ENCODE data around the gene MEF2D.

The MEF2D gene

GRCh38 chr1:156435545-156436140 is 64.9 kb downstream of the MEF2D start:
- Histone ChIP-seq H3K4me1 (ENCODE audit: control insufficient read depth, insufficient read depth, low read length) (peaks cover 3% of the 10 kb centered on the region; the same call in 1 of the 2 replicates), H3K9me3 (ENCODE audit: control insufficient read depth, insufficient read depth, low read depth, low read length) (no peaks in the 10 kb centered on the region), H3K27ac (ENCODE audit: extremely low read depth, low read depth, low read length) (no peak overlapping the region), H3K4me3 (ENCODE audit: low read depth, low read length) (no peak overlapping the region), H3K36me3 (ENCODE audit: control insufficient read depth in 2 of 2, insufficient read depth in 1 of 2, low read length in 2 of 2) (no peaks in the 10 kb centered on the region)
- ChIA-PET POLR2A (no interaction called here), CTCF (interaction anchor here (1.4 to 2.2 kb wide), 2 partner anchors 10 to 50 kb away, joined by 4 to 14 read pairs; no protein-coding TSS in a partner anchor)
- no peak for TF ChIP-seq ZBTB20 (tag by site-specific recombination; IDR thresholded peaks at IDR 0.05)
- TF ChIP-seq ZNF830 (tag by site-specific recombination; IDR thresholded peaks at IDR 0.05; ENCODE audit: low read depth) = no peak
- no peak for TF ChIP-seq ZNF184 (tag by site-specific recombination; IDR thresholded peaks at IDR 0.05)
- TF ChIP-seq ZFP37 (tag by site-specific recombination; IDR thresholded peaks at IDR 0.05) = no peak
- no peak for TF ChIP-seq ZBTB26 (tag by site-specific recombination; optimal IDR thresholded peaks at IDR 0.05)
- no peak for TF ChIP-seq ZNF302 (tag by site-specific recombination; IDR thresholded peaks at IDR 0.05; ENCODE audit: low read depth)
- TF ChIP-seq OSR2 (tag by site-specific recombination; IDR thresholded peaks at IDR 0.05) = no peak
- no peak for TF ChIP-seq ZXDB (tag by site-specific recombination; IDR thresholded peaks at IDR 0.05)

DNA sequence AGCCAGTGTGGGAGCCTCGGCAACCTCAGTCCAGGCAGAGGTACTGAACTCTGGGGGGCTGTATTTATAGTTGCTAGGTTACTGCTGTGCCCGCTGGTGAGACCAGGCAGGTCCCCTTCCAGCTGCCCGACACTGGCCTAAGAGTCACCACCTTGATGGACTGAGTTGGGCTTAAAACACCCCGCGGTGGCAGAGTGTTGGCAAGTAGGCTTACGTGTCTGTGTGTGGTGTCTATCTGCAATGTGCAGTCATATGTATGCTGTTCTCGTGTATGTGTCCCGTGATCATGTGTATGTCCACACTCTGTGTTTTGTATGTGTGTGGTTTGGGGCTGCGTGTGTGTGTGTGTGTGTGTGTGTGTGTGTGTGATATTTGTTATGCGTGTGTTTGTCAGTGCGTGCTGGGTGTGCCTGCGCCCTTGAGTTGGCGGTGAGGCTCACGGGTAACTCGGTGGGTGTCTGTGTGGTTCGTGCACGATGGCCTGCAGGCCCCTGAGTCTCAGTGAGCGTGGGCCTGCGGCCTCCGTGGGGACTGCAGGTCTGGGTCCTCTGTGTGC is 65.5 kb downstream of the MEF2D start:
- ChIA-PET POLR2A (no interaction called here), CTCF (interaction anchor here (0.7 to 2.1 kb wide), 4 partner anchors 10 to 115 kb away, joined by 4 to 12 read pairs (median 8); no protein-coding TSS in a partner anchor)
- peaks cover 3% of the 10 kb centered on the region; the same call in 1 of the 2 replicates for H3K4me1 ChIP-seq (ENCODE audit: control insufficient read depth, insufficient read depth, low read length)
- H3K27ac ChIP-seq (ENCODE audit: extremely low read depth, low read depth, low read length) = no peak overlapping the region
- H3K9me3 ChIP-seq (ENCODE audit: control insufficient read depth, insufficient read depth, low read depth, low read length) = no peaks in the 10 kb centered on the region
- TF ChIP-seq ZNF561 (tag by site-specific recombination; IDR thresholded peaks at IDR 0.05; ENCODE audit: borderline replicate concordance) (no peak), ZNF148 (tag by site-specific recombination; IDR thresholded peaks at IDR 0.05; ENCODE audit: borderline replicate concordance) (0 out of 2 replicates have a peak, but pooled peaks have one; percentile 34)
- H3K4me3 ChIP-seq (ENCODE audit: low read depth, low read length) = no peak overlapping the region
- H3K36me3 ChIP-seq (ENCODE audit: control insufficient read depth in 2 of 2, insufficient read depth in 1 of 2, low read length in 2 of 2) = no peaks in the 10 kb centered on the region

GRCh38 chr1:156433602-156434001 is 67.0 kb downstream of the MEF2D start:
- H3K9me3 ChIP-seq (ENCODE audit: control insufficient read depth, insufficient read depth, low read depth, low read length) = no peaks in the 10 kb centered on the region
- no peak overlapping the region for H3K4me3 ChIP-seq (ENCODE audit: low read depth, low read length)
- POLR2A ChIA-PET = no interaction called here
- no peak overlapping the region for H3K27ac ChIP-seq (ENCODE audit: extremely low read depth, low read depth, low read length)
- H3K36me3 ChIP-seq (ENCODE audit: control insufficient read depth in 2 of 2, insufficient read depth in 1 of 2, low read length in 2 of 2) = no peaks in the 10 kb centered on the region
- no peaks in the 10 kb centered on the region for H3K4me1 ChIP-seq (ENCODE audit: control insufficient read depth, insufficient read depth, low read length)
- TF ChIP-seq PRDM1 (tag by site-specific recombination; IDR thresholded peaks at IDR 0.05) = no peak
- TF ChIP-seq, protein P1, sequence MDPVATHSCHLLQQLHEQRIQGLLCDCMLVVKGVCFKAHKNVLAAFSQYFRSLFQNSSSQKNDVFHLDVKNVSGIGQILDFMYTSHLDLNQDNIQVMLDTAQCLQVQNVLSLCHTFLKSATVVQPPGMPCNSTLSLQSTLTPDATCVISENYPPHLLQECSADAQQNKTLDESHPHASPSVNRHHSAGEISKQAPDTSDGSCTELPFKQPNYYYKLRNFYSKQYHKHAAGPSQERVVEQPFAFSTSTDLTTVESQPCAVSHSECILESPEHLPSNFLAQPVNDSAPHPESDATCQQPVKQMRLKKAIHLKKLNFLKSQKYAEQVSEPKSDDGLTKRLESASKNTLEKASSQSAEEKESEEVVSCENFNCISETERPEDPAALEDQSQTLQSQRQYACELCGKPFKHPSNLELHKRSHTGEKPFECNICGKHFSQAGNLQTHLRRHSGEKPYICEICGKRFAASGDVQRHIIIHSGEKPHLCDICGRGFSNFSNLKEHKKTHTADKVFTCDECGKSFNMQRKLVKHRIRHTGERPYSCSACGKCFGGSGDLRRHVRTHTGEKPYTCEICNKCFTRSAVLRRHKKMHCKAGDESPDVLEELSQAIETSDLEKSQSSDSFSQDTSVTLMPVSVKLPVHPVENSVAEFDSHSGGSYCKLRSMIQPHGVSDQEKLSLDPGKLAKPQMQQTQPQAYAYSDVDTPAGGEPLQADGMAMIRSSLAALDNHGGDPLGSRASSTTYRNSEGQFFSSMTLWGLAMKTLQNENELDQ (tag by site-specific recombination; IDR thresholded peaks at IDR 0.05; ENCODE audit: low read depth) = no peak
- no peak for TF ChIP-seq REPIN1 (tag by site-specific recombination; IDR thresholded peaks at IDR 0.05; ENCODE audit: low read depth)
- TF ChIP-seq ZNF843 (tag by site-specific recombination; IDR thresholded peaks at IDR 0.05) = no peak
- TF ChIP-seq YY1 (tag by site-specific recombination; IDR thresholded peaks at IDR 0.05) = no peak
- TF ChIP-seq ZNF140 (tag by site-specific recombination; IDR thresholded peaks at IDR 0.05) = no peak
- no peak for TF ChIP-seq ZNF23 (tag by site-specific recombination; IDR thresholded peaks at IDR 0.05; ENCODE audit: borderline replicate concordance)
- no peak for TF ChIP-seq ZNF629 (tag by site-specific recombination; IDR thresholded peaks at IDR 0.05)
- CTCF ChIA-PET = interaction anchor here (1.4 to 2.1 kb wide), 2 partner anchors 12 to 48 kb away, joined by 7 to 12 read pairs; no protein-coding TSS in a partner anchor
